PC-3 (cell line): ENCODE measurements around the gene TMED7. TPM values are rescaled to one million over a fixed set of nuclear protein-coding genes. Genes with fewer than 3 reads are reported as not detected.

Experiments used
- ATAC-seq: fragments of 200-7000 bp; cut with Tn5 transposase; 2 replicates; pipeline ENCODE4 v1.9.1; 2020; ENCODE audit warnings: mild to moderate bottlenecking, moderate library complexity
- BruUV-seq: library from RNA; stranded (reverse); fragments of 400-500 nt; replicated peaks from 2 replicates; lab custom pipeline; 2021; lab: Mats Ljungman, UMichigan
- CTCF ChIA-PET: fragments of 300-600 bp; sonication (Branson Sonifier 250); formaldehyde crosslinking; loops from one replicate; lab custom pipeline; 2022; ENCODE audit warnings: antibody characterized with exemption; lab: Charles Lee
- POLR2A ChIA-PET: fragments of 300-600 bp; sonication (Branson Sonifier 250); formaldehyde crosslinking; loops from one replicate; lab custom pipeline; 2022; ENCODE audit warnings: antibody characterized with exemption; ENCODE audit not compliant: unreplicated experiment; lab: Charles Lee
- DNase-seq: peaks from one replicate; pipeline ENCODE4 v3.0.0-alpha.2; 2015
- H2AFZ ChIP-seq: fragments of 300-600 bp; sonication (generic); 2 replicates; pipeline ENCODE4 v1.6.0; 2016; ENCODE audit warnings: antibody characterized with exemption, low read length
- H3F3A ChIP-seq: fragments of 300-600 bp; sonication (generic); one replicate; pipeline ENCODE4 v1.6.0; 2017; ENCODE audit warnings: antibody characterized with exemption, low read length, control low read depth, mild to moderate bottlenecking; ENCODE audit not compliant: unreplicated experiment
- H3K27ac ChIP-seq: fragments of 300-600 bp; sonication (generic); 2 replicates; pipeline ENCODE4 v1.5.1; 2016; ENCODE audit warnings: mild to moderate bottlenecking, low read length
- H3K27me3 ChIP-seq: fragments of 300-600 bp; sonication (generic); 2 replicates; pipeline ENCODE4 v1.6.1; 2016; ENCODE audit warnings: low read length, mixed read lengths
- H3K36me3 ChIP-seq: fragments of 300-600 bp; sonication (generic); 2 replicates; pipeline ENCODE4 v1.6.1; 2016; ENCODE audit warnings: low read depth, mixed run types, low read length, mixed read lengths
- H3K4me1 ChIP-seq: fragments of 300-600 bp; sonication (generic); 2 replicates; pipeline ENCODE4 v1.5.1; 2016; ENCODE audit warnings: low read length; ENCODE audit not compliant: insufficient read depth
- H3K4me2 ChIP-seq: fragments of 300-600 bp; sonication (generic); 2 replicates; pipeline ENCODE4 v1.6.0; 2016; ENCODE audit warnings: low read length
- H3K4me3 ChIP-seq: fragments of 300-600 bp; sonication (generic); 2 replicates; pipeline ENCODE4 v1.5.1; 2016; ENCODE audit warnings: mild to moderate bottlenecking, low read length, mixed read lengths
- H3K79me2 ChIP-seq: fragments of 300-600 bp; sonication (generic); 2 replicates; pipeline ENCODE4 v1.6.1; 2017; ENCODE audit warnings: low read length, mixed read lengths
- H3K9ac ChIP-seq: fragments of 300-600 bp; sonication (generic); 2 replicates; pipeline ENCODE4 v1.6.0; 2016; ENCODE audit warnings: mild to moderate bottlenecking, low read length
- H3K9me2 ChIP-seq: fragments of 300-600 bp; sonication (generic); replicated peaks from 2 replicates; pipeline ENCODE4 v1.6.1; 2016; ENCODE audit warnings: mixed run types, low read length, mixed read lengths
- H3K9me3 ChIP-seq: fragments of 300-600 bp; sonication (generic); 2 replicates; pipeline ENCODE4 v1.6.1; 2016; ENCODE audit warnings: low read length, mixed read lengths
- H4K20me1 ChIP-seq: fragments of 300-600 bp; sonication (generic); 2 replicates; pipeline ENCODE4 v1.6.1; 2016; ENCODE audit warnings: low read length, mixed read lengths
- CTCF ChIP-seq: fragments of 300-600 bp; sonication (generic); conservative IDR thresholded peaks from 2 replicates; pipeline ENCODE4 v1.5.1; 2017; ENCODE audit warnings: antibody characterized with exemption, low read depth, mild to moderate bottlenecking, low read length
- EZH2 ChIP-seq: fragments of 300-600 bp; sonication (generic); IDR thresholded peaks from one replicate; pipeline ENCODE4 v1.6.1; 2017; ENCODE audit warnings: antibody characterized with exemption, mild to moderate bottlenecking, low read length; ENCODE audit not compliant: unreplicated experiment
- EZH2phosphoT487 ChIP-seq: fragments of 300-600 bp; sonication (generic); IDR thresholded peaks from 2 replicates; pipeline ENCODE4 v1.6.1; 2018; ENCODE audit warnings: mild to moderate bottlenecking, antibody characterized with exemption, low read length, borderline replicate concordance
- intact Hi-C: fragments of 100-400 bp; cut with micrococcal nuclease; formaldehyde crosslinking; loops from 2 replicates; pipeline ENCODE4 v1.9.0; 2023
- total RNA-seq: library from RNA; depleted of rRNA; stranded (reverse); fragments of >200 nt; gene quantifications from 2 replicates; pipeline ENCODE4 v1.2.3, GENCODE V29; 2014

TMED7 gene
- total RNA-seq, 1 experiment from 2014 or later, result 234 TPM

- CTCF ChIA-PET, result no interaction called here
- no peak overlapping the region for H3K27ac ChIP-seq
- BruUV-seq, result no TSS peak
- no peaks in the 10 kb centered on the region for H3K79me2 ChIP-seq
- ATAC-seq, result no peak
- intact Hi-C loops, result no loop called here
- no peaks in the 10 kb centered on the region for H3K4me1 ChIP-seq
- no peak for TF ChIP-seq EZH2phosphoT487
- no peak for TF ChIP-seq CTCF
- TF ChIP-seq EZH2, result no peak
- H3K9me2 ChIP-seq, result no peaks in the 10 kb centered on the region
- no peak for DNase-seq
- no peaks in the 10 kb centered on the region for H3K36me3 ChIP-seq
- H2AFZ ChIP-seq, result no peak overlapping the region
- no peaks in the 10 kb centered on the region for H3F3A ChIP-seq
- no peaks in the 10 kb centered on the region for H4K20me1 ChIP-seq
- H3K4me2 ChIP-seq, result no peak overlapping the region
- H3K9me3 ChIP-seq, result 0 out of 2 replicates have a peak, but pooled peaks cover 4% of the 10 kb centered on the region
- H3K27me3 ChIP-seq, result no peaks in the 10 kb centered on the region
- POLR2A ChIA-PET, result no interaction called here
- no peak overlapping the region for H3K4me3 ChIP-seq
- H3K9ac ChIP-seq, result no peak overlapping the region
Measured at GRCh38 chr5:115671939-115672338, 46.1 kb upstream of the TMED7 start.

- BruUV-seq, result no TSS peak
Measured at GRCh38 chr5:115666023-115666422, 40.2 kb upstream of the TMED7 start.

More at GRCh38 chr5:115666023-115666422, 40.2 kb upstream of the TMED7 start:
- Histone ChIP-seq H3K4me1 (no peaks in the 10 kb centered on the region), H3K4me3 (no peak overlapping the region), H3K27me3 (peaks cover 11% of the 10 kb centered on the region; the same call in 1 of the 2 replicates), H3K9me3 (0 out of 2 replicates have a peak, but pooled peaks cover 4% of the 10 kb centered on the region), H3K36me3 (no peaks in the 10 kb centered on the region), H4K20me1 (no peaks in the 10 kb centered on the region), H3K9me2 (no peaks in the 10 kb centered on the region), H2AFZ (no peak overlapping the region), H3K79me2 (no peaks in the 10 kb centered on the region), H3K4me2 (no peak overlapping the region), H3K27ac (no peak overlapping the region), H3K9ac (no peak overlapping the region), H3F3A (no peaks in the 10 kb centered on the region)
- CTCF ChIA-PET, result no interaction called here
- no peak for TF ChIP-seq CTCF
- no peak for TF ChIP-seq EZH2
- no peak for TF ChIP-seq EZH2phosphoT487
- DNase-seq (no peak), ATAC-seq (no peak)
- intact Hi-C loops, result no loop called here
- POLR2A ChIA-PET, result no interaction called here
